Naive thymus-derived CD8-positive, alpha-beta T cell (primary cell): ENCODE results near the gene INPP5A. TPM values are rescaled to one million over a fixed set of nuclear protein-coding genes. Genes with fewer than 3 reads are reported as not detected.

Experiments
- ATAC-seq, 2 donors: fragments of 150-1000 bp; cut with Tn5 transposase in 1 of 2; sonication (Bioruptor Pico), chemical (Tn5 transposase) in 1 of 2; 1 replicate in 1 of 2; 2 replicates in 1 of 2; pipeline ENCODE4 v1.10.0; 2021; ENCODE audit warnings: mild to moderate bottlenecking in 2 of 2, moderate library complexity in 2 of 2
- POLR2A ChIA-PET: fragments of 350-600 bp; sonication (Branson Sonifier 250); formaldehyde crosslinking; loops from one replicate; lab custom pipeline; 2021; ENCODE audit warnings: antibody characterized with exemption; lab: Charles Lee
- DNase-seq, 10 donors: peaks; one replicate each; pipeline versions ENCODE4 v3.0.0 to v3.0.0-alpha.2; 2020 to 2022
- H3K27ac Mint-ChIP-seq, 10 donors: one replicate each; pipeline ENCODE4 v1.8.0; 2020 to 2022; ENCODE audit warnings: mild to moderate bottlenecking in 10 of 10, mixed read lengths in 10 of 10, moderate library complexity in 4 of 10, inconsistent platforms in 1 of 10
- H3K27me3 Mint-ChIP-seq, 5 donors: one replicate each; pipeline ENCODE4 v1.8.0; 2021 to 2022; ENCODE audit warnings: mixed read lengths in 5 of 5
- H3K36me3 Mint-ChIP-seq, 3 donors: one replicate each; pipeline ENCODE4 v1.8.0; 2020 to 2022; ENCODE audit warnings: mixed read lengths in 3 of 3, mild to moderate bottlenecking in 2 of 3, inconsistent platforms in 1 of 3
- H3K4me1 Mint-ChIP-seq, 4 donors: one replicate each; pipeline ENCODE4 v1.8.0; 2021 to 2022; ENCODE audit warnings: mixed read lengths in 4 of 4
- H3K4me3 Mint-ChIP-seq, 10 donors: one replicate each; pipeline ENCODE4 v1.8.0; 2020 to 2022; ENCODE audit warnings: mild to moderate bottlenecking in 10 of 10, mixed read lengths in 10 of 10, moderate library complexity in 6 of 10, inconsistent platforms in 1 of 10
- H3K9me3 Mint-ChIP-seq, 9 donors: one replicate each; pipeline ENCODE4 v1.8.0; 2020 to 2022; ENCODE audit warnings: mixed read lengths in 9 of 9, mild to moderate bottlenecking in 3 of 9, inconsistent platforms in 1 of 9, moderate library complexity in 1 of 9
- polyA plus RNA-seq, 3 donors: library from polyadenylated mRNA; unstranded; fragments of 300-500 nt; fragmentation: Illumina TruSeq; gene quantifications; one replicate each; pipeline ENCODE4 v1.2.3, GENCODE V29; 2021
- total RNA-seq, 8 experiments: library from RNA in 2 of 8; stranded (reverse) in 2 of 8; gene quantifications; one replicate each; pipeline ENCODE4 v1.2.3 and lab custom pipeline; 2021 to 2026

Gene INPP5A
- total and polyA plus RNA-seq, 5 experiments from 2014 or later = 0.51 to 33.7 (median 3.9) TPM

DNA sequence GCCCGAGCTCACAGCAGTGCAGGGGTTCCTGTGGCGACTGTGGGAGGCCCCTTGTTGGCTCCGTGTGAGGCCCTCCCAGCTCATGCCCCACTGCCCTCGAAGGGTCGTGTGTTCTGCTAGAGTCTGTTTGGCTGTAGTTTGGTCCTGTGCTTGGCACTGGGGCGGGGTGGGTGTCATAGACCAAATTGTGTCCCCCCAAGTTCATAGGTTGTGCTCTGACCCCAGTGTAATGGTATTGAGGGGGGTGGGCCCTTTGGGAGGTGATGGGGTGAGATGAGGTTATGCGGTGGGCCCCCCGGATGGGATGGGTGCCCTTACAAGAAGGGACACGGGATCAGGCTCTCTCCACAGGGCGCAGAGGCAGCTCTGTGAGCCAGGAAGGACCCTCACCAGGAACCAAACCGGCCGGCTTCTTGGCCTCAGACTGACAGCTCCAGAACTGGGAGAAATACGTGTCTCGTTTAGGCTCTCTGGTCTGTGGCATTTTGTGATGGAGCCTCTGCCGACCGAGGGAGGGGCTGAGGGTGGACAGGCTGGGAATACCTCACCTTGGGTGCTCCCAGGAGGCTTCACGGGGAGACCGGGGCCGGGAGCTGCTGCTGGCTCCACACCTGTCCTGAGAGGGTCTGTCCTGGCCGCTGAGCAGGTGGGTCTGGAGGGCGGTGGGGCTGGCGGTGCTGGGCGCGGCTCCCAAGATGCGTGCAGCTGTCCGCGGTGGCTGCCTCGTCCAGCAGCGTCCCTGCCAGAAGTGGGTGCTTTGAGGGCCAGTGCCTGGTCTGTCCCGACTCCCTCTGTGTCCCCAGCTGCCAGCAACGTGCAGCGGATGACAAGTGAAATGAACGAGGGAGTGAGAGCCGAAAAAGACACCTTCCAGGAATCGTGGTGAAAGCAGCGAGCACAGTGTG is 89.4 kb downstream of the INPP5A start:
- DNase-seq = no peak
- no peak for ATAC-seq
- Mint-ChIP-seq H3K4me1 (peaks cover 36 to 58% (median 45%) of the 10 kb centered on the region in 4 donors), H3K4me3 (peak overlapping the region in 4 of 10 donors; percentile 15 to 43 (median 32)), H3K27me3 (no peaks in the 10 kb centered on the region), H3K9me3 (no peaks in the 10 kb centered on the region), H3K27ac (peak overlapping the region in 3 of 10 donors; percentile 31 to 78 (median 63)), H3K36me3 (peaks cover 0 to 2% (median 0%) of the 10 kb centered on the region in 3 donors)
- POLR2A ChIA-PET = no interaction called here

DNA sequence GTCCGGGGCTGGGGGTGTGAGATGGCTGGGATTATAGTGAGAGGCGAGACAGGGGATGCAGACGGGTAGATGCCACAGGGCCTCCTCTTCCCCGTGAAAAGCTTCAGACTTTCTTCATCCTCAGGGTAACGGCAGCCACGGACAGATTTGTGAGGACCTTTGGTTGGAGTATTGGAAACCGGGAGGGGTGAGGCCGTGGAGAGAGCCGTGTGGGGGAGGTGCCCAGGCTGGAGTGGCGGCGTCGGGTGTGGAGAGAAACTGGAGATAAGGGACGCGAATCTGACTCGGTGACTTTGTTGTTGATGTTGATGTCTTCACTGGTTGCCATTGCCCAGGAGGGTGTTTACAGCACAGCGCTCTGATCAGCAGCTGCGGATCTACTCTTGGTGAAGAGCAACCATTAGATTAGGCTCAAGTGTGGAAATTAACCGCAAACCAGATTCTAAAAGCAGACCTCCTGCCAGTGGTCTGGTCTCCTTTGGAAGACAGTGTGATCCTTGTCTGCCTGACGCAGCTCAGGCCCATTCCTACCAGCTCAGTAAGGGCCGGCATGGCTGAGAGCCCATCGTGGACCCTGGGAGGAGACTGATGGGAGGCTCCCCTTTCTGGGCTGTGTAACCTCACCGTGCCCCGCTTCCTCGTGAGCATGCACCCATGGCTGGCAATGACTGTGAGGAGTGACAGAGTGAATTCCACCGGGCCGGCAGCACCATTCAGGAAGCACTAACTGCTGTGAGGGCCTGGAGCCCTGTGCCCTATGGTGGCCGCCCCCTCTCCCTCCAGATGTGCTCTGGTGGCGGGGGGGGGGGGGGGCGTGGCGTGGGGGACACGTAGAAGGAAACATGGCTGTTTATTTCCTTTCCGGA is 90.3 kb downstream of the INPP5A start:
- H3K4me3 Mint-ChIP-seq = peak overlapping the region in 5 of 10 donors; percentile 15 to 43 (median 26)
- POLR2A ChIA-PET = no interaction called here
- peak overlapping the region in 7 of 10 donors; percentile 7 to 78 (median 62) for H3K27ac Mint-ChIP-seq
- H3K9me3 Mint-ChIP-seq = no peaks in the 10 kb centered on the region
- H3K27me3 Mint-ChIP-seq = no peaks in the 10 kb centered on the region
- H3K4me1 Mint-ChIP-seq = peaks cover 36 to 61% (median 48%) of the 10 kb centered on the region in 4 donors
- DNase-seq (no peak), ATAC-seq (peak; percentile 66 to 69)
- H3K36me3 Mint-ChIP-seq = peaks cover 0 to 2% (median 0%) of the 10 kb centered on the region in 3 donors

DNA sequence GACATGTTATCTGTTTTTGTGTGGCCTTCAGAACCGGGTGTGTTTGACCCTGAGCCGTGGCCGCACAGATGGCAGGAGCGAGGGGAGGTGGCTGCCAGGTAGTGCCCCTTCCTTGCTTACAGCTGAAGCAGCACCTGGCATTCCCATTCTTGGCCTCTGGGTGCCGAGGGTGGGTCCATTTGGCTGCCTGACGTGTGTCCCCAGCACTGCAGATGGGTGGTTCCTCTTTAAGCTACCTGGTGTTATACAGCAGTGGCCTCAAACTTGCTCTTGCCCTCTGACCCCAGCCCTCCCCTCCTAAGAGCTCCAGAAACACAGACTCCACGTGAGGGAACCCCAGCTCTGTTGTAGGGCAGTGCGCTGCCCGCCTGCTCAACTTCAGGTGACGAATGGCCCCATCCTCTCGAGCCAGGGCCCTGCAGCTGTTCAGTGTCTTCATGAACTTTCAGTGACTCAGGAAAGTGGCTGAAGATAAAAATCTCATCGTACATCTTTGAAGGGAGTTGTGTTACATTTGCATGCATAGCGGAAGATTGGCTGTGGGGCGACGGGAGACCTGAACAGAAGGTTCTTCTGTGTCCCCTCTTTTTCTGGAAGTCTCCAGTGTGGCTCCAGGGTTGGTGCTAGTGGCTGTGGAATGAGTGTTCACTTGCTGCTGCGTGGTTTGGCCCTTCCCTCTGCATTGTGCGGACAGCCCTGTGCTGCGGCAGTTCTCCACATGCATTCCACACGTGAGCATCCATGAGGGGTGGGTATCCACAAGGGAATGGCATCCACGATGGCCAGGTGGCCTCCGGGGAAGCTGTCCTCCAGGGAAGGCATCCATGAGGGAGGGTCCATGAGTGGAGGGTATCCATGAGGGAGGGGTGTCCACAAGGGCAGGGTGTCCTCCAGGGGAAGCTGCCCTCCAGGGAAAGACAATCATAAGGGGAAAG is 91.6 kb downstream of the INPP5A start:
- Mint-ChIP-seq H3K4me1 (peaks cover 37 to 74% (median 56%) of the 10 kb centered on the region in 4 donors), H3K36me3 (peaks cover 0 to 2% (median 0%) of the 10 kb centered on the region in 3 donors), H3K27ac (peak overlapping the region in 4 of 10 donors; percentile 34 to 78 (median 56)), H3K27me3 (no peaks in the 10 kb centered on the region), H3K4me3 (no peak overlapping the region), H3K9me3 (no peaks in the 10 kb centered on the region)
- DNase-seq (no peak), ATAC-seq (no peak)
- POLR2A ChIA-PET = no interaction called here

DNA sequence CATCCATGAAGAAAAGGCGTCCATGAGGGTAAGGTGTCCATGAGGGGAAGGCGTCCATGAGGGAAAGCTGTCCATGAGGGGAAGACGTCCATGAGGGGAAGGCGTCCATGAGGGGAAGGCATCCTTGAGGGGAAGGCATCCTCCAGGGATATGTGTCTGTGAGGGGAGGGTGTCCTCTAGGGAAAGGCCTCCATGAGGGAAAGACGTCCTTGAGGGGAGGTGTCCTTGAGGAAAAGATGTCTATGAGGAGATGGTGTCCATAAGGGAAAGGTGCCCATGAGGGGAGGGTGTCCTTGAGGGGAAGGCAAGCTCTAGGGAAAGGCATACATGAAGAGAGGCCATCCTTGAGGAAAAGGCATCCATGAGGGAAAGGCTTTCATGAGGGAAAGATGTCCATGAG is 92.6 kb downstream of the INPP5A start:
- Mint-ChIP-seq H3K4me1 (peaks cover 40 to 73% (median 61%) of the 10 kb centered on the region in 4 donors), H3K27me3 (no peaks in the 10 kb centered on the region), H3K9me3 (no peaks in the 10 kb centered on the region), H3K4me3 (no peak overlapping the region), H3K36me3 (peaks cover 0 to 2% (median 0%) of the 10 kb centered on the region in 3 donors), H3K27ac (peak overlapping the region in 3 of 10 donors; percentile 10 to 62 (median 13))
- POLR2A ChIA-PET = no interaction called here
- DNase-seq (no peak), ATAC-seq (no peak)

DNA sequence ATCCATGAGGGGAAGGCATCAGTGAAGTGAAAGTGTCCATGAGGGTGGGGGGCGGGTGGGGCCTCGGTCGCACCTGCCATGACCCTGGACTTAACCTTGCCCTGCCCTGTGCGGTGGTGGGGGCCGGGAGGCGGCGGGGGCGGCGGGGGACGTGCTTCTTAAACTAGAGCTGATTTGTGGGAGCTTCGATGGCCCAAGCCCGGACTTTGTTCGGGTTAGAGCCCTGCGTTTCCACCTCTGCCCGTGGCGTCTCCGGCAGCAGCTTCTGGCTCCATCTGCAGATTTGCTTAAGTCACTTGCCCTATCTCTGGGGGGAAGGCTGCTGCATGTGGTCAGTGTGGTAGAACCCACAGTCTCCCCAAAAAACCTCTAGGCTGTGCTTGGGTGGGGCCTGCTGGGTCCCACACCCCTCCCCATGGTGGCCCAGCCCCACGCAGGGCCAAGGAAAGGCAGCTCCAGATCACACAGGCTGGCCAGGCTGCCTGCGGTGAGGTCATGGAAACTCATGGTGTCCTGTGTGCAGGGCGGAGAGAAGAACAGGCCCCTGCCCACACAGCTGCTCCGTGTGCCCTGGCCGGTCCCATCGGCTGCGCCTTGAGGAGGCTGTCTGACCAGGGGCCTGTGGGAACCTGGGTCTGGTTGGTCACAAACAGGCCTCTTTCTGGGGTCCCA is 93.2 kb downstream of the INPP5A start:
- DNase-seq (no peak), ATAC-seq (no peak)
- Mint-ChIP-seq H3K4me3 (no peak overlapping the region), H3K9me3 (no peaks in the 10 kb centered on the region), H3K4me1 (peaks cover 38 to 67% (median 58%) of the 10 kb centered on the region in 4 donors), H3K27me3 (no peaks in the 10 kb centered on the region), H3K36me3 (peaks cover 0 to 2% (median 0%) of the 10 kb centered on the region in 3 donors), H3K27ac (peak overlapping the region in 2 of 10 donors; percentile 9 to 62)
- POLR2A ChIA-PET = no interaction called here

DNA sequence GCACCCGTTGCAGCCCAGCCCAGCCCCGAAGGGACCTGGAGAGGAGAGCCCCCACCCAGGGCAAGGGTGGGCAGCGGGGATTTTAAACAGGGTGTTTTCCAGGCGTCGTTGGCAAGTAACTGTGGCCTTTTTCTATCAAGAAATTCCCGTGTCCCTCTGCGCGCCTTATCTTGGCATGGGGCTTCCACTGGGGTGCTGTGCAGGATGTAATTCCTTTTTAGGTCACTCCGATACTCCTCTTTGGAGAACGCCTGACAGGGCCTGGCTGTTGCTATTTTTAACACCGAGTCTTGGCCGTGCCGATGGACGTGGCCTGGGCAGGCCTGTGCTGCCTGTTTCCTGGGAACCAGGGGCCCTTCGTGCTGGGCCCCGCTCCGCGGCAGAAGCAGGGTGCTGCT is 93.8 kb downstream of the INPP5A start:
- ATAC-seq = no peak
- DNase-seq = no peak
- Mint-ChIP-seq H3K27me3 (no peaks in the 10 kb centered on the region), H3K36me3 (peaks cover 0 to 2% (median 0%) of the 10 kb centered on the region in 3 donors), H3K9me3 (no peaks in the 10 kb centered on the region), H3K4me1 (peaks cover 33 to 62% (median 53%) of the 10 kb centered on the region in 4 donors), H3K27ac (peak overlapping the region in 2 of 10 donors; percentile 46 to 62), H3K4me3 (no peak overlapping the region)
- POLR2A ChIA-PET = no interaction called here

DNA sequence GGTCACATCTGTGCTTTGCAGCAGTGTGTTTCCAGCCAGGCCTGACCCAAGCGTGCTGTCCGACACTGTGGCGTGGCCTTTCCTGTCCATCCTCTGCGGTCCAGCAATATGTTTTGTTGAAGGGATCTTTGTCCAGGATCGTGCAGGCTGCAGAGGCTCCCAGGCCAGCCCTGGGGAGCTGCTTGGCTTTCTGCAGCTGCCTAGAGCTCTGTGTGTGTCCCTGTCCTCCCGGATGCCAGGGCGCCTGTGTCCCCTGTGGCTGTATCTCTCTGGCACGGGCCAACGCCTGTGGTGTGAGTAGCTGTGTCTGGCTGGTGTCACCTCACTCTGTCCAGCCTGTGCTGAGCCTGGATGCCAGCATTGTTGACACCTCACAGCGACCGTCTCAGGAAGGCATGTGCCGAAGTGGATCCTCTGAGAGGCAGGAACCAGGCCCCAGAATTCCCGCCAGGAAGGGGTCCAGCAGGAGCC is 94.5 kb downstream of the INPP5A start:
- no peak for DNase-seq
- no peaks in the 10 kb centered on the region for H3K27me3 Mint-ChIP-seq
- no peak for ATAC-seq
- no peaks in the 10 kb centered on the region for H3K9me3 Mint-ChIP-seq
- H3K36me3 Mint-ChIP-seq = peaks cover 0 to 2% (median 0%) of the 10 kb centered on the region in 3 donors
- POLR2A ChIA-PET = no interaction called here
- H3K4me1 Mint-ChIP-seq = peaks cover 30 to 58% (median 50%) of the 10 kb centered on the region in 4 donors
- H3K4me3 Mint-ChIP-seq = no peak overlapping the region
- peak overlapping the region in 2 of 10 donors; percentile 16 to 32 for H3K27ac Mint-ChIP-seq

DNA sequence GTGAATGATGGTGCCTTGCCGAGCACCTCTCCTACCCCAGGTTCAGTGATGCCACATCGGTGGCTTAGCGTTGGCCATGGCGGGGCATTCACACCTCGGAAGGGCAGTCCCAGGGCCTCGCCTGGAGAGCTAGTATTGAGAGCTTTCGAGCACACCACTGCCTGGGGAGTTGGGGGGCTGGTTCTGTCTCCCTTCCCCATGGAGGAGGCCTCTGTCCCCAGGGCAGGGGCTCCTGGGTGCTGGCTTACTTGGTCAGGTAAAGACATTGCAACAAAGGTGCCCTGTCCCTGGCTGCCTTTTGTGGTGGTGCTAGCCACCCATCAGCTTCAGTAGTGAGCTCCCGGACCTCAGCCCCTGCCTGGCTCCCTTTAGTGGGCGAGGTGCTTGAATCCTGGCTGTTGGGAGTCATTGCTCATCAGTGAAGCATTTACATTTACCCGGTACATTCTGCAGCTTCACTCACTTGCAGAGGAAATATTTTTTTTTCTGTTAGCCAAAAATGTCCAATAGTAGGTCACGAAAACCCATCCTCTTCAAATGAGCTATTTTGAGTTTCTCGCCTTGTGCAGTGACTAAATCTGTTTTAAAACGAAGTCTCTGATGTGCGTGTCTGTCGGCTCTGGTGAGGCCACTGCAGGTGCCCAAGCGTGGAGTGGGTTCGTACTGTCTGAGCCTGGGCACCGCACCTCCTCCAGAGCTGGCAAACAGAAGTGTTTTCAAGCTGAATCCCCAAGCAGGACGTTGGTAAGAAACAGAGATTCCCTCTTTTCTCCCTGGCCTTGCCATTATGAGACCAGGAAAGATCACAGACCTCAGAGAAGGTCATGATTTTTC is 95.5 kb downstream of the INPP5A start:
- H3K27ac Mint-ChIP-seq = peak overlapping the region in 2 of 10 donors; percentile 27 to 60
- H3K9me3 Mint-ChIP-seq = no peaks in the 10 kb centered on the region
- H3K27me3 Mint-ChIP-seq = no peaks in the 10 kb centered on the region
- ATAC-seq (no peak), DNase-seq (peak in 1 of 10 donors; percentile 49)
- peaks cover 32 to 58% (median 50%) of the 10 kb centered on the region in 4 donors for H3K4me1 Mint-ChIP-seq
- H3K36me3 Mint-ChIP-seq = peaks cover 0 to 2% (median 0%) of the 10 kb centered on the region in 3 donors
- H3K4me3 Mint-ChIP-seq = no peak overlapping the region
- POLR2A ChIA-PET = no interaction called here

DNA sequence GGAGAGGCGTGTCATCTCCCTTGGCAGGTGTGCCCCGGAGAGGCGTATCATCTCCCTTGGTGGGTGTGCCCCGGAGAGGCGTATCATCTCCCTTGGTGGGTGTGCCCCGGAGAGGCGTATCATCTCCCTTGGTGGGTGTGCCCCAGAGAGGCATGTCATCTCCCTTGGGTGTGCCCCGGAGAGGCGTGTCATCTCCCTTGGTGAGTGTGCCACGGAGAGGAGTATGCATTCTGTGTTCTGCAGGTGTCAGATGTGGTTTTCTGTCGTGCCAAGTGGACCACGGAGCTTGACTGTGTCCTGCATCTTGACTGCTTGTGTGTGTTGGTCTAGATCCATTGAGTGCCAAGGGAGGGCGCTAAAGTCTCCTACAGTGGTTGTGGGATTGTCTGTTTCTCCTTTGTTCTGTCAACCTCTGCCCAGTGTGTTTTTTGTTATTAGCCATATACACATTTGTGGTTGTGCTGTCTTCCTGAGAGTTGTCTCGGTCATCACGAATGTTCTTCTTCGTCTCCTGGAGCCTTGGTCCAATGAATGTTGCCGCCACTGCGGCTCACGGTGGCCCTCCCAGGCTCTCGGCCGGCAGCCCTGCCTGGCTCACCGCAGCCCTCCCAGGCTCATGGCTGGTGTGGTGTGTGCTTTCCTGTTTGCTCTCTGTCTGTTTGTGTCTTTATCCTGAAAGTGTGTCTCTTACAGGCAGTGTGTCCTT is 96.8 kb downstream of the INPP5A start:
- peak overlapping the region in 3 of 10 donors; percentile 26 to 78 (median 27) for H3K27ac Mint-ChIP-seq
- peaks cover 28 to 52% (median 45%) of the 10 kb centered on the region in 4 donors for H3K4me1 Mint-ChIP-seq
- DNase-seq (peak in 1 of 10 donors; percentile 64), ATAC-seq (no peak)
- H3K4me3 Mint-ChIP-seq = no peak overlapping the region
- POLR2A ChIA-PET = no interaction called here
- no peaks in the 10 kb centered on the region for H3K36me3 Mint-ChIP-seq
- H3K27me3 Mint-ChIP-seq = no peaks in the 10 kb centered on the region
- no peaks in the 10 kb centered on the region for H3K9me3 Mint-ChIP-seq

DNA sequence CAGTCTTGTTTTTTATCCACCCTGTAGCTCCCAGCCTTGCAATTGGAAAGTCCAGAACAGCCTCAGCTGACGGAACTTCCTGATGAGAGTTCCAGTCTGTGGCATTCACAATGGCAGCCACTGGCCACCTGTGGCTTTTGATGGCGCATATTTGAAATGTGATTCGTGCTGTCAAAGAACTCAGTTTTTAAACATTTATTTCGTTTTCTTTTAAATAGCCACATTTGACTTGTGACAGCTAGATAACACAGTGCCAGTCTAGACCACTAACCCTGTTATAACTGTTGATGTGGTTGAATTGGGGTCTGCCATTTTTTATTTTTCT is 97.3 kb downstream of the INPP5A start:
- Mint-ChIP-seq H3K4me3 (no peak overlapping the region), H3K27ac (peak overlapping the region in 2 of 10 donors; percentile 27 to 78), H3K4me1 (peaks cover 25 to 47% (median 40%) of the 10 kb centered on the region in 4 donors), H3K9me3 (no peaks in the 10 kb centered on the region), H3K27me3 (no peaks in the 10 kb centered on the region), H3K36me3 (peaks cover 0 to 3% (median 2%) of the 10 kb centered on the region in 3 donors)
- no peak for DNase-seq
- POLR2A ChIA-PET = no interaction called here
- no peak for ATAC-seq
